Measurements from ENCODE around the gene FLRT2.

- TF ChIP-seq, protein P1, sequence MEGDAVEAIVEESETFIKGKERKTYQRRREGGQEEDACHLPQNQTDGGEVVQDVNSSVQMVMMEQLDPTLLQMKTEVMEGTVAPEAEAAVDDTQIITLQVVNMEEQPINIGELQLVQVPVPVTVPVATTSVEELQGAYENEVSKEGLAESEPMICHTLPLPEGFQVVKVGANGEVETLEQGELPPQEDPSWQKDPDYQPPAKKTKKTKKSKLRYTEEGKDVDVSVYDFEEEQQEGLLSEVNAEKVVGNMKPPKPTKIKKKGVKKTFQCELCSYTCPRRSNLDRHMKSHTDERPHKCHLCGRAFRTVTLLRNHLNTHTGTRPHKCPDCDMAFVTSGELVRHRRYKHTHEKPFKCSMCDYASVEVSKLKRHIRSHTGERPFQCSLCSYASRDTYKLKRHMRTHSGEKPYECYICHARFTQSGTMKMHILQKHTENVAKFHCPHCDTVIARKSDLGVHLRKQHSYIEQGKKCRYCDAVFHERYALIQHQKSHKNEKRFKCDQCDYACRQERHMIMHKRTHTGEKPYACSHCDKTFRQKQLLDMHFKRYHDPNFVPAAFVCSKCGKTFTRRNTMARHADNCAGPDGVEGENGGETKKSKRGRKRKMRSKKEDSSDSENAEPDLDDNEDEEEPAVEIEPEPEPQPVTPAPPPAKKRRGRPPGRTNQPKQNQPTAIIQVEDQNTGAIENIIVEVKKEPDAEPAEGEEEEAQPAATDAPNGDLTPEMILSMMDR (IDR thresholded peaks at IDR 0.05): no peak
- TF ChIP-seq ZNF232 (CRISPR knock-in tag; IDR thresholded peaks at IDR 0.05): no peak
- no peak for TF ChIP-seq IRF2 (CRISPR knock-in tag; IDR thresholded peaks at IDR 0.05; ENCODE audit: borderline replicate concordance, low read depth)
- TF ChIP-seq MAX (CRISPR knock-in tag; IDR thresholded peaks at IDR 0.05): no peak
- TF ChIP-seq JUN (CRISPR knock-in tag; IDR thresholded peaks at IDR 0.05): no peak
Measured at GRCh38 chr14:85634205-85634604, 104.3 kb downstream of the FLRT2 start.
